ENCODE data around the gene FCHSD2. TPM values are rescaled to one million over a fixed set of nuclear protein-coding genes. Genes with fewer than 3 reads are reported as not detected.

Gene FCHSD2
- polyA plus RNA-seq, 1 donor (not counting 4 experiments of a cell fraction or from before 2014, with no cell fraction given) = 14.2 TPM

- Histone ChIP-seq H3K79me2 (ENCODE audit: control insufficient read depth, insufficient read depth, low read length) (no peaks in the 10 kb centered on the region), H3K4me3 (ENCODE audit: control insufficient read depth in 2 of 3, extremely low read depth in 1 of 3, insufficient read depth in 2 of 3, low read depth in 1 of 3, low read length in 3 of 3) (no peak overlapping the region), H3K9ac (ENCODE audit: control insufficient read depth, extremely low read depth, insufficient read depth, low read length) (no peak overlapping the region), H3K9me1 (ENCODE audit: control insufficient read depth, extremely low read depth, insufficient read depth, low read length) (no peaks in the 10 kb centered on the region), H3K27ac (ENCODE audit: control insufficient read depth, insufficient read depth, low read length) (no peak overlapping the region), H3K4me1 (ENCODE audit: control insufficient read depth, extremely low read depth, insufficient read depth, low read length) (peaks cover 6% of the 10 kb centered on the region), H3K27me3 (ENCODE audit: control insufficient read depth, extremely low read depth, insufficient read depth, low read length) (no peaks in the 10 kb centered on the region), H3K4me2 (ENCODE audit: control insufficient read depth, extremely low read depth, insufficient read depth, low read depth, low read length) (no peak overlapping the region), H3K9me3 (ENCODE audit: control insufficient read depth, low read depth, low read length) (no peaks in the 10 kb centered on the region), H3K36me3 (ENCODE audit: control insufficient read depth in 2 of 2, extremely low read depth in 1 of 2, insufficient read depth in 2 of 2, low read length in 2 of 2) (no peaks in the 10 kb centered on the region), H4K20me1 (ENCODE audit: control insufficient read depth, extremely low read depth, insufficient read depth, low read length) (no peaks in the 10 kb centered on the region), H2AFZ (ENCODE audit: control insufficient read depth, low read length) (no peak overlapping the region)
- no peak for FAIRE-seq
- dilution Hi-C loops (cut with MboI; ENCODE audit: extremely low pct_ligation_motif_present, low sequenced_read_pairs) = no loop called here
- TF ChIP-seq, protein P1, sequence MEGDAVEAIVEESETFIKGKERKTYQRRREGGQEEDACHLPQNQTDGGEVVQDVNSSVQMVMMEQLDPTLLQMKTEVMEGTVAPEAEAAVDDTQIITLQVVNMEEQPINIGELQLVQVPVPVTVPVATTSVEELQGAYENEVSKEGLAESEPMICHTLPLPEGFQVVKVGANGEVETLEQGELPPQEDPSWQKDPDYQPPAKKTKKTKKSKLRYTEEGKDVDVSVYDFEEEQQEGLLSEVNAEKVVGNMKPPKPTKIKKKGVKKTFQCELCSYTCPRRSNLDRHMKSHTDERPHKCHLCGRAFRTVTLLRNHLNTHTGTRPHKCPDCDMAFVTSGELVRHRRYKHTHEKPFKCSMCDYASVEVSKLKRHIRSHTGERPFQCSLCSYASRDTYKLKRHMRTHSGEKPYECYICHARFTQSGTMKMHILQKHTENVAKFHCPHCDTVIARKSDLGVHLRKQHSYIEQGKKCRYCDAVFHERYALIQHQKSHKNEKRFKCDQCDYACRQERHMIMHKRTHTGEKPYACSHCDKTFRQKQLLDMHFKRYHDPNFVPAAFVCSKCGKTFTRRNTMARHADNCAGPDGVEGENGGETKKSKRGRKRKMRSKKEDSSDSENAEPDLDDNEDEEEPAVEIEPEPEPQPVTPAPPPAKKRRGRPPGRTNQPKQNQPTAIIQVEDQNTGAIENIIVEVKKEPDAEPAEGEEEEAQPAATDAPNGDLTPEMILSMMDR (optimal IDR thresholded peaks at IDR 0.05 in 1 of 3, IDR thresholded peaks at IDR 0.05 in 1 of 3, conservative IDR thresholded peaks at IDR 0.05 in 1 of 3; ENCODE audit: extremely low read depth in 1 of 3, insufficient read depth in 2 of 3, low read length in 3 of 3) = no peak
- no peak for DNase-seq (ENCODE audit: low read depth, low spot score)
Measured at GRCh38 chr11:73151416-73151815, 9.3 kb upstream of the FCHSD2 start.

DNA sequence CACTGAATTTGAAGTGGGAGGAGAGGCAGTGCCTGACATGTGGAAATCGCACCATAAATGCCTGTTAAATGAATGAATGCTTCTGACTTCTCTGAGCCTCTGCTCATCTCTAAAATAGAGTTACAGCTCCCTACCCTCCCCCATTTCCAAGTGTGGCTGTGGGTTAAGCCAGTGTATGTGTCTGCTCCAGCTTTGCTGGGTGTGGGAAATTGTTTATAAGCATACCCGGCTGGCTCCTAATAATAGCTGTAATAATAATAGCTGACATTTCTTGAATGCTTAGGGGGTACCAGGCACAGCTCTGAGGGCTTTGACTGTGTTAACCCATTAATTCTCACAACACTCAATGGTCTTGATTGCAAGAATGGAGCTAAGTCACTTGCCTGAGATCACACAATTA is 7.0 kb upstream of the FCHSD2 start:
- FAIRE-seq = no peak
- Histone ChIP-seq H3K4me1 (ENCODE audit: control insufficient read depth, extremely low read depth, insufficient read depth, low read length) (peaks cover 6% of the 10 kb centered on the region), H2AFZ (ENCODE audit: control insufficient read depth, low read length) (no peak overlapping the region), H3K4me3 (ENCODE audit: control insufficient read depth in 2 of 3, extremely low read depth in 1 of 3, insufficient read depth in 2 of 3, low read depth in 1 of 3, low read length in 3 of 3) (no peak overlapping the region), H3K9me1 (ENCODE audit: control insufficient read depth, extremely low read depth, insufficient read depth, low read length) (no peaks in the 10 kb centered on the region), H3K4me2 (ENCODE audit: control insufficient read depth, extremely low read depth, insufficient read depth, low read depth, low read length) (no peak overlapping the region), H3K36me3 (ENCODE audit: control insufficient read depth in 2 of 2, extremely low read depth in 1 of 2, insufficient read depth in 2 of 2, low read length in 2 of 2) (no peaks in the 10 kb centered on the region), H3K27ac (ENCODE audit: control insufficient read depth, insufficient read depth, low read length) (no peak overlapping the region), H3K9me3 (ENCODE audit: control insufficient read depth, low read depth, low read length) (no peaks in the 10 kb centered on the region), H3K27me3 (ENCODE audit: control insufficient read depth, extremely low read depth, insufficient read depth, low read length) (no peaks in the 10 kb centered on the region), H4K20me1 (ENCODE audit: control insufficient read depth, extremely low read depth, insufficient read depth, low read length) (no peaks in the 10 kb centered on the region), H3K79me2 (ENCODE audit: control insufficient read depth, insufficient read depth, low read length) (no peaks in the 10 kb centered on the region), H3K9ac (ENCODE audit: control insufficient read depth, extremely low read depth, insufficient read depth, low read length) (no peak overlapping the region)
- no peak for DNase-seq (ENCODE audit: low read depth, low spot score)
- dilution Hi-C loops (cut with MboI; ENCODE audit: extremely low pct_ligation_motif_present, low sequenced_read_pairs) = no loop called here
- TF ChIP-seq EZH2 (IDR thresholded peaks at IDR 0.05; ENCODE audit: low read length) = no peak
- TF ChIP-seq, protein P1 (optimal IDR thresholded peaks at IDR 0.05 in 1 of 3, IDR thresholded peaks at IDR 0.05 in 1 of 3, conservative IDR thresholded peaks at IDR 0.05 in 1 of 3; ENCODE audit: extremely low read depth in 1 of 3, insufficient read depth in 2 of 3, low read length in 3 of 3) = no peak
